Mesenchymal stem cell (in vitro differentiated cells and primary cell): ENCODE results near the gene METTL3.

ENCODE experiments used
- DNase-seq: peaks from one replicate; pipeline ENCODE4 v3.0.0-alpha.2; 2013
- H2AFZ ChIP-seq: one replicate; pipeline ENCODE4 v1.6.1; 2013; ENCODE audit warnings: low read depth, mild to moderate bottlenecking, control low read depth, inconsistent platforms, low read length, moderate library complexity
- H2AK5ac ChIP-seq: 2 replicates; pipeline ENCODE4 v1.6.1; 2013; ENCODE audit warnings: low read length, moderate library complexity, mild to moderate bottlenecking, inconsistent platforms; ENCODE audit not compliant: severe bottlenecking
- H2BK120ac ChIP-seq: one replicate; pipeline ENCODE4 v1.6.1; 2013; ENCODE audit warnings: low read depth, mild to moderate bottlenecking, inconsistent platforms, low read length, moderate library complexity
- H2BK12ac ChIP-seq, 2 experiments: one replicate each; pipeline ENCODE4 v1.6.1; 2013; ENCODE audit warnings: inconsistent platforms in 2 of 2, low read length in 2 of 2, mild to moderate bottlenecking in 2 of 2, moderate library complexity in 2 of 2, control low read depth in 1 of 2
- H2BK15ac ChIP-seq: one replicate; pipeline ENCODE4 v1.6.1; 2013; ENCODE audit warnings: mild to moderate bottlenecking, low read depth, inconsistent platforms; ENCODE audit not compliant: poor library complexity, severe bottlenecking
- H2BK5ac ChIP-seq: 2 replicates; pipeline ENCODE4 v1.6.1; 2013; ENCODE audit warnings: low read depth, mild to moderate bottlenecking, low read length, control low read depth, inconsistent platforms; ENCODE audit not compliant: poor library complexity, severe bottlenecking
- H3K14ac ChIP-seq, 2 experiments: one replicate each; pipeline ENCODE4 v1.6.1; 2013; ENCODE audit warnings: inconsistent platforms in 2 of 2, low read length in 2 of 2, control low read depth in 1 of 2, mild to moderate bottlenecking in 1 of 2, moderate library complexity in 1 of 2
- H3K18ac ChIP-seq, 2 experiments: one replicate each; pipeline ENCODE4 v1.6.1; 2013; ENCODE audit warnings: inconsistent platforms in 2 of 2, low read length in 2 of 2, control low read depth in 1 of 2, low read depth in 1 of 2, mild to moderate bottlenecking in 1 of 2
- H3K23ac ChIP-seq, 2 experiments: one replicate each; pipeline ENCODE4 v1.6.1; 2013; ENCODE audit warnings: inconsistent platforms in 2 of 2, low read length in 2 of 2, mild to moderate bottlenecking in 2 of 2, moderate library complexity in 2 of 2, control low read depth in 1 of 2
- H3K27ac ChIP-seq: 2 replicates; pipeline ENCODE4 v1.5.1; 2013; ENCODE audit warnings: mild to moderate bottlenecking, moderate library complexity, low read length, control low read depth, inconsistent platforms; ENCODE audit not compliant: poor library complexity, severe bottlenecking
- H3K27me3 ChIP-seq, 2 experiments: 2 replicates each; pipeline versions ENCODE4 v1.6.1 to v1.7.0; 2013; ENCODE audit warnings: low read length in 2 of 2, mild to moderate bottlenecking in 2 of 2, moderate library complexity in 2 of 2, control low read depth in 1 of 2, inconsistent platforms in 1 of 2; ENCODE audit not compliant: control insufficient read depth in 1 of 2, insufficient read depth in 1 of 2
- H3K36me3 ChIP-seq, 2 experiments: 2 replicates each; pipeline versions ENCODE4 v1.6.1 to v1.7.0; 2013; ENCODE audit warnings: low read length in 2 of 2, control low read depth in 1 of 2, inconsistent platforms in 1 of 2, low read depth in 1 of 2, mild to moderate bottlenecking in 1 of 2; ENCODE audit not compliant: insufficient read depth in 2 of 2, control insufficient read depth in 1 of 2
- H3K4ac ChIP-seq, 2 experiments: one replicate each; pipeline ENCODE4 v1.6.1; 2013; ENCODE audit warnings: inconsistent platforms in 2 of 2, low read length in 2 of 2, mild to moderate bottlenecking in 2 of 2, moderate library complexity in 2 of 2, control low read depth in 1 of 2, low read depth in 1 of 2
- H3K4me1 ChIP-seq: 2 replicates; pipeline ENCODE4 v1.6.1; 2013; ENCODE audit warnings: low read depth, low read length, control low read depth; ENCODE audit not compliant: control insufficient read depth, insufficient read depth
- H3K4me2 ChIP-seq: 2 replicates; pipeline ENCODE4 v1.6.1; 2013; ENCODE audit warnings: low read length, mild to moderate bottlenecking, inconsistent platforms; ENCODE audit not compliant: poor library complexity, severe bottlenecking
- H3K4me3 ChIP-seq, 2 experiments: 2 replicates each; pipeline versions ENCODE4 v1.5.1 to v1.7.0; 2013; ENCODE audit warnings: low read length in 2 of 2, mild to moderate bottlenecking in 2 of 2, control low read depth in 1 of 2, low read depth in 1 of 2; ENCODE audit not compliant: insufficient read depth in 1 of 2
- H3K79me1 ChIP-seq: replicated peaks from 2 replicates; pipeline ENCODE4 v1.6.1; 2013; ENCODE audit warnings: mild to moderate bottlenecking, control low read depth, low read length, inconsistent platforms; ENCODE audit not compliant: poor library complexity, severe bottlenecking
- H3K9ac ChIP-seq: 2 replicates; pipeline ENCODE4 v1.7.0; 2013; ENCODE audit warnings: mild to moderate bottlenecking, low read length, moderate library complexity
- H3K9me3 ChIP-seq: 2 replicates; pipeline ENCODE4 v1.7.0; 2013; ENCODE audit warnings: mild to moderate bottlenecking, low read length; ENCODE audit not compliant: control insufficient read depth
- H4K8ac ChIP-seq: one replicate; pipeline ENCODE4 v1.6.1; 2013; ENCODE audit warnings: inconsistent platforms, mild to moderate bottlenecking, low read length, moderate library complexity
- H4K91ac ChIP-seq: one replicate; pipeline ENCODE4 v1.6.1; 2013; ENCODE audit warnings: mild to moderate bottlenecking, low read length, inconsistent platforms
- WGBS: methylation state at CpG from one replicate; pipeline ENCODE4 v1.1.7; 2013; ENCODE audit warnings: mixed read lengths; 5-methylcytosine and 5-hydroxymethylcytosine counted together

The METTL3 gene

GRCh38 chr14:21525962-21526671 lies 15.0 kb upstream of the METTL3 start, which contains the start of gene SALL2:
Gene SALL2, minus strand, starts transcription at chr14:21526346. Its CDS starts 219 bp downstream, at chr14:21526127.
- WGBS: 0% methylated on average over 22 of the region's 43 CpGs
- peak within 1 kb of the TSS; percentile 47 to 92 for H3K18ac ChIP-seq

GRCh38 chr14:21525571-21525961 lies 14.4 kb upstream of the METTL3 start:
- Histone ChIP-seq H3K36me3 (peaks cover 0 to 30% of the 10 kb centered on the region in 2 experiments), H3K4ac (peak overlapping the region in 1 of 2 experiments; percentile 81), H3K9ac (peak overlapping the region; percentile 74), H3K27me3 (peaks cover 6 to 20% of the 10 kb centered on the region in 2 experiments), H2AK5ac (peak overlapping the region; percentile 91), H3K18ac (peak overlapping the region in 1 of 2 experiments; percentile 92), H3K4me3 (peak overlapping the region; percentile 75 to 76), H2BK5ac (no peak overlapping the region), H3K23ac (no peak overlapping the region), H2AFZ (no peak overlapping the region), H2BK120ac (peak overlapping the region; percentile 12), H4K91ac (peak overlapping the region; percentile 27), H2BK15ac (no peak overlapping the region), H3K9me3 (no peaks in the 10 kb centered on the region), H3K14ac (peak overlapping the region in 1 of 2 experiments; percentile 68), H3K4me2 (peak overlapping the region; percentile 77), H2BK12ac (no peak overlapping the region), H3K4me1 (peaks cover 24% of the 10 kb centered on the region), H3K79me1 (peaks cover 37% of the 10 kb centered on the region), H3K27ac (peak overlapping the region; percentile 48), H4K8ac (peak overlapping the region; percentile 68)
- peak; percentile 38 for DNase-seq
- WGBS: 41% methylated on average over 5 of the region's 12 CpGs

More at GRCh38 chr14:21525962-21526671, 15.0 kb upstream of the METTL3 start, which contains the start of gene SALL2:
- Histone ChIP-seq H3K36me3 (peaks cover 0 to 30% of the 10 kb centered on the region in 2 experiments), H2BK120ac (peak within 1 kb of the TSS; percentile 12), H3K4me2 (peak within 1 kb of the TSS; percentile 77), H3K27me3 (peaks cover 7 to 25% of the 10 kb centered on the region in 2 experiments), H3K9ac (peak within 1 kb of the TSS; percentile 74), H3K79me1 (peaks cover 37% of the 10 kb centered on the region), H2BK5ac (peak within 1 kb of the TSS; percentile 53), H2BK15ac (no peak within 1 kb of the TSS), H3K4me3 (peak within 1 kb of the TSS; percentile 75 to 76), H3K9me3 (no peaks in the 10 kb centered on the region), H3K4me1 (peaks cover 24% of the 10 kb centered on the region), H3K23ac (no peak within 1 kb of the TSS), H4K8ac (peak within 1 kb of the TSS; percentile 68), H3K14ac (peak within 1 kb of the TSS in 1 of 2 experiments; percentile 68), H2BK12ac (no peak within 1 kb of the TSS), H2AFZ (peak within 1 kb of the TSS; percentile 68), H3K4ac (peak within 1 kb of the TSS in 1 of 2 experiments; percentile 81), H2AK5ac (peak within 1 kb of the TSS; percentile 91), H3K27ac (peak within 1 kb of the TSS; percentile 69), H4K91ac (peak within 1 kb of the TSS; percentile 27)
- DNase-seq: peak; percentile 74

GRCh38 chr14:21524575-21525490 lies 13.7 kb upstream of the METTL3 start:
- Histone ChIP-seq H3K4me1 (peaks cover 24% of the 10 kb centered on the region), H4K91ac (no peak overlapping the region), H3K23ac (no peak overlapping the region), H2BK12ac (no peak overlapping the region), H2BK120ac (no peak overlapping the region), H3K4ac (no peak overlapping the region), H3K4me3 (peak overlapping the region; percentile 75 to 76), H3K9ac (no peak overlapping the region), H3K79me1 (peaks cover 37% of the 10 kb centered on the region), H2AFZ (no peak overlapping the region), H2BK5ac (no peak overlapping the region), H3K27me3 (peaks cover 4 to 18% of the 10 kb centered on the region in 2 experiments), H3K27ac (no peak overlapping the region), H2BK15ac (no peak overlapping the region), H3K9me3 (no peaks in the 10 kb centered on the region), H4K8ac (peak overlapping the region; percentile 68), H3K14ac (peak overlapping the region in 1 of 2 experiments; percentile 68), H2AK5ac (peak overlapping the region; percentile 91), H3K36me3 (peaks cover 0 to 30% of the 10 kb centered on the region in 2 experiments), H3K18ac (peak overlapping the region in 1 of 2 experiments; percentile 88), H3K4me2 (peak overlapping the region; percentile 77)
- WGBS: 86% methylated on average over 17 of the region's 18 CpGs
- no peak for DNase-seq
